ENCODE data around the gene ZNF746. TPM values are rescaled to one million over a fixed set of nuclear protein-coding genes. Genes with fewer than 3 reads are reported as not detected.

ZNF746 gene
- total RNA-seq, 1 experiment from 2014 or later = 19.2 TPM

- Histone ChIP-seq H2AFZ (no peak overlapping the region), H3K9me2 (ENCODE audit: insufficient read depth) (no peaks in the 10 kb centered on the region), H3K36me3 (ENCODE audit: low read depth) (peaks cover 14% of the 10 kb centered on the region; the same call in 1 of the 2 replicates), H3K9me3 (ENCODE audit: insufficient read depth, low read depth) (no peaks in the 10 kb centered on the region), H3K4me1 (replicated peaks; ENCODE audit: insufficient read depth) (no peaks in the 10 kb centered on the region), H3K4me3 (no peak overlapping the region), H3K27ac (no peak overlapping the region), H3F3A (ENCODE audit: insufficient read depth, low read depth) (no peaks in the 10 kb centered on the region), H3K27me3 (ENCODE audit: insufficient read depth, low read depth) (no peaks in the 10 kb centered on the region), H3K4me2 (no peak overlapping the region), H4K20me1 (ENCODE audit: insufficient read depth) (no peaks in the 10 kb centered on the region; the same call in 1 of the 2 replicates), H3K79me2 (ENCODE audit: low read depth) (no peaks in the 10 kb centered on the region)
- DNase-seq = no peak
- BruUV-seq (replicated peaks) = no TSS peak
- ChIA-PET CTCF (no interaction called here), POLR2A (ENCODE audit: unreplicated experiment) (no interaction called here)
- TF ChIP-seq CTCF (conservative IDR thresholded peaks at IDR 0.05) (no peak), EZH2 (IDR thresholded peaks at IDR 0.05; ENCODE audit: low read depth) (no peak)
- intact Hi-C loops (cut with micrococcal nuclease; ENCODE audit: unreplicated experiment) = no loop called here
These were observed 61.3 kb downstream of the ZNF746 start for GRCh38 chr7:149436358-149436757.

- no peaks in the 10 kb centered on the region for H3K79me2 ChIP-seq (ENCODE audit: low read depth)
- ChIA-PET CTCF (no interaction called here), POLR2A (ENCODE audit: unreplicated experiment) (no interaction called here)
- BruUV-seq (replicated peaks) = no TSS peak
- H3K9me3 ChIP-seq (ENCODE audit: insufficient read depth, low read depth) = no peaks in the 10 kb centered on the region
- no peaks in the 10 kb centered on the region for H3K27me3 ChIP-seq (ENCODE audit: insufficient read depth, low read depth)
- H3F3A ChIP-seq (ENCODE audit: insufficient read depth, low read depth) = no peaks in the 10 kb centered on the region
- no peak overlapping the region for H2AFZ ChIP-seq
- H3K9me2 ChIP-seq (ENCODE audit: insufficient read depth) = no peaks in the 10 kb centered on the region
- H3K4me1 ChIP-seq (replicated peaks; ENCODE audit: insufficient read depth) = no peaks in the 10 kb centered on the region
- no peak overlapping the region for H3K27ac ChIP-seq
- H3K4me3 ChIP-seq = no peak overlapping the region
- no peaks in the 10 kb centered on the region for H4K20me1 ChIP-seq (ENCODE audit: insufficient read depth)
- TF ChIP-seq CTCF (conservative IDR thresholded peaks at IDR 0.05) = no peak
- TF ChIP-seq EZH2 (IDR thresholded peaks at IDR 0.05; ENCODE audit: low read depth) = no peak
- DNase-seq = no peak
- H3K36me3 ChIP-seq (ENCODE audit: low read depth) = peaks cover 14% of the 10 kb centered on the region; the same call in 1 of the 2 replicates
- H3K4me2 ChIP-seq = no peak overlapping the region
- intact Hi-C loops (cut with micrococcal nuclease; ENCODE audit: unreplicated experiment) = no loop called here
These were observed 64.5 kb downstream of the ZNF746 start for GRCh38 chr7:149433124-149433523.

- BruUV-seq (replicated peaks) = no TSS peak
- POLR2A ChIA-PET (ENCODE audit: unreplicated experiment) = no interaction called here
- H3K4me3 ChIP-seq = no peak overlapping the region
- intact Hi-C loops (cut with micrococcal nuclease; ENCODE audit: unreplicated experiment) = no loop called here
- no peak overlapping the region for H3K27ac ChIP-seq
- no peaks in the 10 kb centered on the region for H3K4me1 ChIP-seq (replicated peaks; ENCODE audit: insufficient read depth)
- TF ChIP-seq EZH2 (IDR thresholded peaks at IDR 0.05; ENCODE audit: low read depth) = no peak
- TF ChIP-seq CTCF (conservative IDR thresholded peaks at IDR 0.05) = no peak
- CTCF ChIA-PET = no interaction called here
- no peak overlapping the region for H2AFZ ChIP-seq
- DNase-seq = no peak
- no peaks in the 10 kb centered on the region for H3F3A ChIP-seq (ENCODE audit: insufficient read depth, low read depth)
- H3K27me3 ChIP-seq (ENCODE audit: insufficient read depth, low read depth) = no peaks in the 10 kb centered on the region
- no peaks in the 10 kb centered on the region for H4K20me1 ChIP-seq (ENCODE audit: insufficient read depth)
- H3K9me3 ChIP-seq (ENCODE audit: insufficient read depth, low read depth) = no peaks in the 10 kb centered on the region
- H3K79me2 ChIP-seq (ENCODE audit: low read depth) = no peaks in the 10 kb centered on the region
- H3K4me2 ChIP-seq = no peak overlapping the region
- peaks cover 14% of the 10 kb centered on the region; the same call in 1 of the 2 replicates for H3K36me3 ChIP-seq (ENCODE audit: low read depth)
- H3K9me2 ChIP-seq (ENCODE audit: insufficient read depth) = no peaks in the 10 kb centered on the region
These were observed 65.4 kb downstream of the ZNF746 start for GRCh38 chr7:149432121-149432691.
